CD4-positive, alpha-beta T cell treated with Interleukin-21 for 1 hour (primary cell): Measurements from ENCODE around the gene RBM25.
"Not testable (repeated sequence)": the region's sequence is repeated elsewhere in the genome, so short reads cannot be mapped to it uniquely, and the experiment has no call there.

Experiments
- DNase-seq: peaks from one replicate; pipeline ENCODE4 v3.0.0-alpha.2; 2020

Gene RBM25

DNA sequence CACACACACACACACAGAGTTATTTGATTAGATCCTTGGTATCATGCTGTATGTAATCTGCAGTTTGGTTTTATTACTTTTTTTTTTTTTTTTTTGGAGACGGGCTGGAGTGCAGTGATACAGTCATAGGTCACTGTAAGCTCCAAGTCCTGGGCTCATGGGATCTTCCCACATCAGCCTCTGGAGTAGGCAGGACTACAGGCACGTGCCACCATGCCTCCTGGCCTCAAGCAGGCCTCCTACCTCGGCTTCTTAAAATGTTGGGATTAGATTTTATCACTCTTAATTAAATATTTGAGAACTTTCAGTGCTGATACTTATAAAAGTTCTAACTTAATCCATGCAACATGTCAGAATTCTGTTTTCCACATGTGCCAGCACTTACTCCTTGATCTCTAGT is 46.7 kb downstream of the RBM25 start:
- DNase-seq = no peak

- DNase-seq = no peak
These were observed 47.4 kb downstream of the RBM25 start for GRCh38 chr14:73105727-73106126.

DNA sequence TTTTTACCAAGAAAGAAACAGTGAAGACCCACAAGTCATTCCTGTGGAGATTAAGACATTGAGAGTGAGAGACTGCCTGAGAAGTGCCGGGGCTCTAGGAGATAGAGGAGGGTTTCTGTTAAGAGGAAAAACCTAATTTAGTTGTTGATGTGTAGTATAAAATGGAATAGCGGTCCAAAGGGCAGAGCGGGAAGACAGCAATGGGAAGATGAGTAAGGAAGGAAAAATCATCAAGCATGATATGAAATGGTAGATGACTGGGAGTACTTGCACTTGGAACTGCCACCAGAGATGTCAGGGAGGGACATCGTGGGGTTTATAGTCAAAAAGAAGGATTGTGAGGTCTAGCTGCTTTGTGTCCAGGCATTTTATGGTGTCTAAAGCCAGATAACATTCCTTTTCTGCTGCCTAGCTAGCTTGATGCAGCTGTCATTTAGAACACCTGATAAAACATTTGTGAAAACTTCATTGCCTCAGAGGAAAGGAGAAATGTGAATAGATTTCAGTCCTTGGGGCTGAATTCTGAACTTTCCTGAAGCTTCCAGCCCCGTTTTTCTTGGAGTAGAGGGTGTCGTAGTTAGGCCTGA is 57.8 kb downstream of the RBM25 start:
- no peak for DNase-seq

DNA sequence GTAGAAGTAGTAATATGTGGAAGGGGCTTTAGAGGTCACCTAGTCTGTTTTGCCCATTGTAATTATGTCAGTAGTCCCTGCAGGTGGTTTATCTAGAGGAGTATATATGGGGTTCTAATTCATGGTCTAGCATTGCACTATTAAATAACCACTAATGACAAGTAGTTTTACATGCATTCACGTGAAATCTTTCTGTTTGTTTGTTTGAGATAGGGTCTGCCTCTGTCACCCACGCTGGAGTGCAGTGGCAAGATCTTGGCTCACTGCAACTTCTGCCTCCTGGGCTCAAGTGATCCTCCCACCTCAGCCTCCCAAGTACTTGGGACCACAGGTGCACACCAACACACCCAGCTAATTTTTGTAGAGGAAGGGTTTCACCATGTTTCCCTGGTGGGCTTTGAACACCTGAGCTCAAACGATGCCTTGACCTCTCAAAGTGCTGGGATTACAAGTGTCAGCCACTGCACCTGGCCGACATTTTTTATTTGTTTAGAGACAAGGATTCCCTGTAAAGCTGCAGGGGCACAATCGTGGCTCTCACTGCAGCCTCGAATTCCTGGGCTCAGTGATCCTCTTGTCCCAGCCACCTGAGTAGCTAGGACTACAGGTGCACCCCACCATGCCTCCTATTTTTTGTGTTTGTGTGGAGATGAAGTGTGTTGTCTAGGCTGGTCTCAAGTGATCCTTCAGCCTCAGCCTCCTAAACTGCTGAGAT is 66.0 kb downstream of the RBM25 start:
- DNase-seq = no peak

GRCh38 chr14:73125169-73125588 is 66.8 kb downstream of the RBM25 start:
- no peak for DNase-seq

- no peak for DNase-seq
These were observed 67.4 kb downstream of the RBM25 start for GRCh38 chr14:73125746-73126145.

DNA sequence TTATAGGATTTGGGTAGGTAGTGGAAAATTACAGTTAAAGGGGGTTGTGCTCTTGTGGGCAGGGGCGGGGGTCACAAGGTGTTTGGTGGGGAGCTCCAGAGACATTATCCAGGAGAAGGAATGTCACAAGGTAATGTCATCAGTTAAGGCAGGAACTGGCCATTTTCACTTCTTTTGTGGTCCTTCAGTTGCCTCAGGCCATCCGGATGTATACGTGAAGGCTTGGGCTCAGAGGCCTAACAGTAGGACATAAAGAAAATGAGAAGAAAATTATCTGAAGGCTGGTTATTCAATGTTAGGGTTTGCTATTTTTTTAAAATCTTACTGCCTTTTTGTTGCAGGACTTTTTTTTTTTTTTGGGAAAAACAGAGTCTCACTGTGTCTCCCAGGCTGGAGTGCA is 75.5 kb downstream of the RBM25 start:
- no peak for DNase-seq

DNA sequence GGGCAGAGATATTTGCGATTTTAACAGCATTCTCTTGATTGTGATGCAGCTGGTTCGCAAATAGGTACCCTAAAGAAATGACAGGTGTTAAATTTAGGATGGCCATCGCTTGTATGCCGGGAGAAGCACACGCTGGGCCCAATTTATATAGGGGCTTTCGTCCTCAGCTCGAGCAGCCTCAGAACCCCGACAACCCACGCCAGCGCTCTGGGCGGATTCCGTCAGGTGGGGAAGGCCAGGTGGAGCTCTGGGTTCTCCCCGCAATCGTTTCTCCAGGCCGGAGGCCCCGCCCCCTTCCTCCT is 77.7 kb downstream of the RBM25 start:
- no peak for DNase-seq

DNA sequence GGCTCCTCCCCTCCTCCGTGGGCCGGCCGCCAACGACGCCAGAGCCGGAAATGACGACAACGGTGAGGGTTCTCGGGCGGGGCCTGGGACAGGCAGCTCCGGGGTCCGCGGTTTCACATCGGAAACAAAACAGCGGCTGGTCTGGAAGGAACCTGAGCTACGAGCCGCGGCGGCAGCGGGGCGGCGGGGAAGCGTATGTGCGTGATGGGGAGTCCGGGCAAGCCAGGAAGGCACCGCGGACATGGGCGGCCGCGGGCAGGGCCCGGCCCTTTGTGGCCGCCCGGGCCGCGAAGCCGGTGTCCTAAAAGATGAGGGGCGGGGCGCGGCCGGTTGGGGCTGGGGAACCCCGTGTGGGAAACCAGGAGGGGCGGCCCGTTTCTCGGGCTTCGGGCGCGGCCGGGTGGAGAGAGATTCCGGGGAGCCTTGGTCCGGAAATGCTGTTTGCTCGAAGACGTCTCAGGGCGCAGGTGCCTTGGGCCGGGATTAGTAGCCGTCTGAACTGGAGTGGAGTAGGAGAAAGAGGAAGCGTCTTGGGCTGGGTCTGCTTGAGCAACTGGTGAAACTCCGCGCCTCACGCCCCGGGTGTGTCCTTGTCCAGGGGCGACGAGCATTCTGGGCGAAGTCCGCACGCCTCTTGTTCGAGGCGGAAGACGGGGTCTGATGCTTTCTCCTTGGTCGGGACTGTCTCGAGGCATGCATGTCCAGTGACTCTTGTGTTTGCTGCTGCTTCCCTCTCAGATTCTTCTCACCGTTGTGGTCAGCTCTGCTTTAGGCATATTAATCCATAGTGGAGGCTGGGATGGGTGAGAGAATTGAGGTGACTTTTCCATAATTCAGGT is 78.3 kb downstream of the RBM25 start, which contains the start of gene PSEN1:
TSS of gene PSEN1 (plus strand) at position 121 of the 839 bp plus-strand sequence. CDS start 11,513 bp downstream, outside the sequence.
- DNase-seq = peak; percentile 99

GRCh38 chr14:73140811-73141323 is 82.5 kb downstream of the RBM25 start:
- DNase-seq = no peak

DNA sequence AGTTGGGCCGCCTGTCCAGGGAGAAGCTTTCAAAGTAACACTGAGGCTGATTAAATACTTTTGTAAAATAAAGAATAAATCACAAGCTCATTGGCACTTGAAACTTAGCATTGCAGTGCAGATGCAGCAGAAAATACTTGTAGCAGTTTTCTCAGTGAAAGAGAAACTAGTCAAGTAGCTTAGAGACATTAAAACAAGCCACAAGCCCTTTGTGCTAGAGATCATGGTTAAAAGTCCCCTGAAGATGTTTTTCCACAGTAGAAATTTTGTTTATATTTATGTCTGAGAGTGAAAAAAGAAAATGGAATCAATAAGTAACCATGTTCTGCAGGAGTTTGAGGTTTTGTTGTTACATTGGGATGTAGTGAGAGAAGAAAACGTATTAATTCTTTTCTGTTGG is 83.9 kb downstream of the RBM25 start:
- DNase-seq = no peak

DNA sequence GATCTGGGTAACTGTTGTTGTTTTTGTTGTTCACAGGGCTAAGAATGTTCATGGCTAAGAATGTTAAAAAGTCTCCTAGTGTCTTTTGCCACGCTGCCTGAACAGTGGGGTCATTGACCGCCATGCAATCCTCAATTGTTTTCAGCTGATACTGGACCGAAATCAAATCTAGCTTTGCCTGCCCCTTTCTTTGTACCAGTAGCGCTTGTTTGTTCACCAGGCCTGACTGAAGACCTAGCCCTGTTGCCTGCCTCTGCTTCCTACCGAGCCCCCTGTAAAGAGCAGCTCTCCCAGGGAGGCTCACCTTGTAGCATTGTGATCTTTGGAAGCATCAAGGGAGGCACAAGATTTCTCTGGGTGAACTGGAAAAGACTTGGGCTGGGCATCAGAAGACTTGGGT is 84.7 kb downstream of the RBM25 start:
- no peak for DNase-seq

DNA sequence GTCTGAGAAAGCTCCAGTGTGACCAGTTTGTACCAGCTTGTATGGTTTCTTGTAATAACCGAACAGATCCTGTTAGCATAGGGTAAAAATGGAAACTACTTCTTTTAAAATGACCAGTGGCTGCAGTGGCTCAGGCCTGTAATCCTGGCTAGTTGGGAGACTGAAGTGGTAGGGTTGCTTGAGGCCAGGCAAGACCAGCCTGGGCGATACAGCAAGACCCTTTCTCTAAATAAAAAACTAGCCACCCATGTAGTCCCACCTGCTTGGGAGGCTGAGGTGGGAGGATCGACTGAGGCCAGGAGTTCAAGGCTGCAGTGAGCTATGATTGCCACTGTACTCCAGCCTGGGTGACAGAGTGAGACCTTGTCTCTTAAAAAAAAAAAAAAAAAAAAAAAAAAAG is 85.3 kb downstream of the RBM25 start:
- DNase-seq = no peak

DNA sequence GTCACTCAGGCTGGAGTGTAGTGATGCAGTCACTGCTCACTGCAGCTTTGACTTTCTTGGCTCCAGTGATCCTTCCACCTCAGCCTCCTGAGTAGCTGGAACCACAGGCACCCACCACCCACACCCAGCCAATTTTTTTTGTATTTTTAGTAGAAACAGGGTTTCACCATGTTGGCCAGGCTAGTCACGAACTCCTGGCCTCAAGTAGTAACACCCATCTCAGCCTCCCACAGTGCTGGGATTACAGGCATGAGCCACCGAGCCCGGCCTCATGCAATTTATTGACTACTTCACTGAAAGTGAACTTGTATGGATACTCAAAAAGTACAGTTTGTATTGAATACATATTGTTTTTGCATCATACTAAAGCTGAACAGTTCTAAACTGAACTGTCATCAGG is 87.0 kb downstream of the RBM25 start:
- DNase-seq = no peak

DNA sequence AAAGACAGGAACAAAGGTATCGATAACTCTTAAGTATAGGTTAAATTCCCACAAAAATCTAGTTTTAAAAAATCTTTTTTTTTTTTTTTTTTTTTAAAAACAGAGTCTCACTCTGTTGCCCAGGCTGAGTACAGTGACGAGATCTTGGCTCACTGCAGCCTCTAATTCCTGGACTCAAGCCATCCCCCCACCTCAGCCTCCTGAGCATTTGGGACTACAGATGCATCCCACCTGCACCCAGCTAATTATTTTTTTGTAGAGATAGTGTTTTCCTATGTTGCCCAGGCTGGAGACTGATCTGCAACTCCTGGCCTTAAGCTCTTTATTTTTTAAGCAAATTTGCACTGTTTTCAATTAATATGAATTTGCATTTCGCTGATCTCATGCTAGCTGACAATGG is 87.8 kb downstream of the RBM25 start:
- DNase-seq = no peak

DNA sequence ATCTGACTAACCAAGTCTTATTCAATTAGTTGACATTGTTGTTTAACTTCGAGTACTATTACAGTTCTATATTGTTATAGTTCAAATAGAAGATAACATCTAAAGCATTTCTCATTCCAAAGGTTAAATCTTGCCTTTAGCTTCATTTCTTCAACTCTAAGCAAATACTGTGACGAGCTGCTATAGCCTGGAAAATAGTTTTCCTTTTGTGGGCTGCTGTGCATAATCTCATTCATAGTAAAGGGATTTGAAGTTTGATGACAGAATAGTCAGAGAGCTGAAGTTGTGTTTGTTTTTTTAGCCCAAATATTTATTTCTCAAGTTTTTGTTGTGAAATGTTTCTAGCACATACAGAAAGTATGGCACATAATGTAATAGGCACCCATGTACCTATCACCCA is 91.4 kb downstream of the RBM25 start:
- no peak for DNase-seq

DNA sequence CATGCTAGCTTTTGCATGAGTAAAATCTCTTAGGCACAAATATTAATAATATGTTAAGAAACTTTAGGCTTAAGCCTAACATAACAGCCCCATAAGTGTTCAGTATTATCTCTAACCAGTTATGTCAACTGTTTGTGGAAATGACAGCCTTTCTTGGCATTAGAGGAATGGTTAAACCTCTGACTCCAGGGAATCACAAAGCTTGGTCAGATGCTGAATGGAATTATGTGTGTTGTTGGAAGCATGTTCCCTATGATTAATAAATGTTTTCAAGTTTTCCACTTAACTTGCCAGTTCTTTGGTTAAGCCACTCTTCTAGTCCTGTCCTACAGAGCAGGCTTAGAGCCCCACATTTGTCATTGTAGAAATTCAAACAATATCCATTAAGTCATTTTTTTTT is 94.9 kb downstream of the RBM25 start:
- no peak for DNase-seq

GRCh38 chr14:73162251-73162650 is 103.9 kb downstream of the RBM25 start:
- DNase-seq = no peak

GRCh38 chr14:73166399-73166798 is 108.1 kb downstream of the RBM25 start:
- DNase-seq = no peak

- no peak for DNase-seq
These were observed 109.4 kb downstream of the RBM25 start for GRCh38 chr14:73167727-73168126.

DNA sequence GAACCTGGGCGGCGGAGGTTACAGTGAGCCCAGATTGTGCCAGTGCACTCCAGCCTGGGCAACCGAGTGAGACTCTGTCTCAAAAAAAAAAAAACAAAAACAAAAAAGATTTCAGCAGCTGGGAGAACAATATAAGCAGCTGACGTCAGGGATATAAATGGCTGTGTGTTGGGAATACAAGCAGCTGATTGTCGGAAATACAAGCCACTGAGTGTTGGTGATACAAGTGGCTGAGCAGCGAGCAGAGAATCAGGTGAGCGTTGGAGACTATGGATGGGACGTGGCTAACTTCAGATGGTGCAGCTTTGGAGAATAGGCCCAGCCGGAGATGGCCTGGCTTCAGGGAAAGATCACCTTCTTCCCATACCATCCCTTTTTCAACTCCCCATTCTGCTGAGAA is 109.9 kb downstream of the RBM25 start:
- no peak for DNase-seq

DNA sequence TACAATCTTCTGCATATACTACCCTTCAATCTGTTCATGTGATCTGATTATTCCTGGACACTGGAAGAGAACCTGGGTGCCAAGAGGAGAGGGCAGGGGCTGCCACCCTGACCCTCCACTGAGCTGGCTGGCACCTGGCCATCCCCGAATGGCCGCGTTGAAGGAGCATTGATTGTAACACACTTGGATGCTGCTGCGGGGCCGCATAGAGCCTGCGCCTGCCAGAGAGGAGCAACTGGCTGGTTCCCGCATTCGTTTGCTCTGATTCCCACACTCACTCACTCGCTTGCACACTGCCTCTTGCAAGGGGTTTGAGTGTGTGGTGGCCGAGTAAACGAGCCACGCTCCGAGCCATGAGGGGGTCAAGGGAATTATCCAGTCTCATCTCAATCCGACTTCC is 110.4 kb downstream of the RBM25 start:
- DNase-seq = no peak

- DNase-seq = not testable (repeated sequence)
These were observed 111.5 kb downstream of the RBM25 start for GRCh38 chr14:73169855-73170254.

GRCh38 chr14:73170686-73171085 is 112.4 kb downstream of the RBM25 start:
- no peak for DNase-seq
